Fibroblast of skin of back (primary cell): ENCODE data around the gene BCAN. TPM values are rescaled to one million over a fixed set of nuclear protein-coding genes. Genes with fewer than 3 reads are reported as not detected.
"Not testable (repeated sequence)": the region's sequence is repeated elsewhere in the genome, so short reads cannot be mapped to it uniquely, and the experiment has no call there.

ENCODE experiments used
- DNase-seq: peaks from one replicate; pipeline ENCODE4 v3.0.0-alpha.2; 2013
- polyA plus RNA-seq, 2 experiments: library from polyadenylated mRNA; unstranded; fragments of 120-200 nt; gene quantifications; one replicate each; pipeline ENCODE4 v1.2.1, GENCODE V29; 2013; ENCODE audit not compliant: insufficient read length in 2 of 2

Gene BCAN, protein sequence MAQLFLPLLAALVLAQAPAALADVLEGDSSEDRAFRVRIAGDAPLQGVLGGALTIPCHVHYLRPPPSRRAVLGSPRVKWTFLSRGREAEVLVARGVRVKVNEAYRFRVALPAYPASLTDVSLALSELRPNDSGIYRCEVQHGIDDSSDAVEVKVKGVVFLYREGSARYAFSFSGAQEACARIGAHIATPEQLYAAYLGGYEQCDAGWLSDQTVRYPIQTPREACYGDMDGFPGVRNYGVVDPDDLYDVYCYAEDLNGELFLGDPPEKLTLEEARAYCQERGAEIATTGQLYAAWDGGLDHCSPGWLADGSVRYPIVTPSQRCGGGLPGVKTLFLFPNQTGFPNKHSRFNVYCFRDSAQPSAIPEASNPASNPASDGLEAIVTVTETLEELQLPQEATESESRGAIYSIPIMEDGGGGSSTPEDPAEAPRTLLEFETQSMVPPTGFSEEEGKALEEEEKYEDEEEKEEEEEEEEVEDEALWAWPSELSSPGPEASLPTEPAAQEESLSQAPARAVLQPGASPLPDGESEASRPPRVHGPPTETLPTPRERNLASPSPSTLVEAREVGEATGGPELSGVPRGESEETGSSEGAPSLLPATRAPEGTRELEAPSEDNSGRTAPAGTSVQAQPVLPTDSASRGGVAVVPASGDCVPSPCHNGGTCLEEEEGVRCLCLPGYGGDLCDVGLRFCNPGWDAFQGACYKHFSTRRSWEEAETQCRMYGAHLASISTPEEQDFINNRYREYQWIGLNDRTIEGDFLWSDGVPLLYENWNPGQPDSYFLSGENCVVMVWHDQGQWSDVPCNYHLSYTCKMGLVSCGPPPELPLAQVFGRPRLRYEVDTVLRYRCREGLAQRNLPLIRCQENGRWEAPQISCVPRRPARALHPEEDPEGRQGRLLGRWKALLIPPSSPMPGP
- polyA plus RNA-seq (2013, experiment 1 of 2; ENCODE audit: insufficient read length) = not detected
- polyA plus RNA-seq (2013, experiment 2 of 2; ENCODE audit: insufficient read length) = not detected

- no peak for DNase-seq
Observed at GRCh38 chr1:156641761-156642264, at the start of gene BCAN. Gene BCAN (plus strand): TSS chr1:156642117. CDS start chr1:156646055, 3,938 bp downstream.

DNA sequence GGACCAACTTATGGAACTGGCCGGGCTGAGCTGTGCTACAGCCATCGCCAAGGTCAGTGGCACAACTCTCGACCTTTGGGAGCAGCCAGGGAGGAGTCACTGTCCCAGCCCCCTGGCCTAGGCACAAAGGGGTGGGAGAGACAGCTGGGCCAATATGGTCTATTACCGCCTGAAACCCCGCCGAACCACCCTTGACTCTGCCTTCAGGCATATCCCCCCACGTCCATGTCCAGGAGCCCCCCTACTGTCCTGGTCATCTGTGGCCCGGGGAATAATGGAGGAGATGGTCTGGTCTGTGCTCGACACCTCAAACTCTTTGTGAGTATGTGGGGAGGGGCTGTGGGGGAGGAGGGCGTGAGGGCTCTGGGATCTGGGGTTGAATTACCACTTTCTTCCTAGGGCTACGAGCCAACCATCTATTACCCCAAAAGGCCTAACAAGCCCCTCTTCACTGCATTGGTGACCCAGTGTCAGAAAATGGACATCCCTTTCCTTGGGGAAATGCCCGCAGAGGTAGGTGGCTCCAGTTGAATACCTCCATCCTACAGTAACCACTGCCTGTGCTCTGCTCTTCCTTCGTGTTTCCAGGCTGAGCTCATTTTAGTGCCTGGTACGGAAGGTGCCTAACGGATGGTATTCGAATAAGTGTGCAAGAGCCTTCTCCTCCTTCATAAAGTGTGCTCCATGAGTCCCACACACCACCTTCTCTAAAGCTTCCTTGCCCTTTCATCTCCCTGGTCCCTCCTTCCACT is 49.6 kb upstream of the BCAN start:
- no peak for DNase-seq

GRCh38 chr1:156592910-156593660 is 48.8 kb upstream of the BCAN start:
- no peak for DNase-seq

DNA sequence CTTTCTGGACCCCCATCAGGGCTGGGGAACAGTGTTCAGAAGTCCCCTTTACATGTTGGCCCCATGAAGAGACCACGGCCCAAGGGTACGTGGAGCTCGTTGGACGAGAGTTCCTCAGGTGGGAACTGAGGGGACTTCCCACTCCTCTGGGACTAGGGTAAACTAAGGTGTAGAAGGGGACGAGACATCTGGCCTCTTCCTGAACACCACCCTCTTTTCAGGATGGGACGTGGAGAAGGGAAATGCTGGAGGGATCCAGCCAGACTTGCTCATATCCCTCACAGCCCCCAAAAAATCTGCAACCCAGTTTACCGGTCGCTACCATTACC is 48.3 kb upstream of the BCAN start:
- no peak for DNase-seq

DNA sequence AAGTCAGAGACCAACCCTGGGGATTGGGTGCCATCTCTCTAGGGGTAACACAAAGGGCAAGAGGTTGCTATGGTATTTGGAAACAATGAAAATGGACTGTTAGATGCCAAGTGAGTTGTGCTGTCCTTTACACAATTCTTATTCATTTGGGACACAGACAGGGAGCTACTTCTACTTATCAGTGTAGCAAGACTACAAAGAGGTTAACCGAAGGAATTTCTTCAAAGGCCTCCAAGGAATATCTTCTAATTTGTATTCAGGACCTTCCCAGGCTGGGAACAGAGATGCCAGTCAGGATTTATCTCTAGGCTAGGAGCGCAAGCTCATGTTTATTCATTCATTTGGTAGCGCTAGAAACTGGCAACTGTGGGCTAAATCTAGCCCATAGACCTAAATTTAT is 47.7 kb upstream of the BCAN start:
- DNase-seq = no peak

- no peak for DNase-seq
Observed at GRCh38 chr1:156595016-156595415, 46.9 kb upstream of the BCAN start.

GRCh38 chr1:156596426-156596825 is 45.5 kb upstream of the BCAN start:
- no peak for DNase-seq

DNA sequence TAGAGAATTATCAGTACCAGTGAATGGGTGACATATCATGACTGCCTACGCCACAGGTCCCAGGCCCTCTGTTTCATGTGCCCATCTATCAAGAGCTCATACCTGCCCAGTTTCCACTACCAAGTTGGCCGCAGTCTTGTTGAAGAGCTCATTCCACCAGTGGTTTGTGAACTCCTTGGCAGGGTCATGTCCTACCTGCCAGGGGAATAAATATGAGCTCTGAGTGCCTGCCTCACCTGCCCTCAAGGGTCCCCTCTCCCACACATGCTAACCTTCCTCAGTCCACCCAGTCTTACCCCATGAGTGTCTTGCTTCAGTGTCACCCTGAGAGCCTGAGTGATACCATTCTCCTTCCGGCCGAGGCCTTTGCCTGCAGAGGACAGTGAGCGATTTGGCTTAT is 43.8 kb upstream of the BCAN start:
- no peak for DNase-seq

GRCh38 chr1:156598731-156599432 is 43.0 kb upstream of the BCAN start:
- no peak for DNase-seq

DNA sequence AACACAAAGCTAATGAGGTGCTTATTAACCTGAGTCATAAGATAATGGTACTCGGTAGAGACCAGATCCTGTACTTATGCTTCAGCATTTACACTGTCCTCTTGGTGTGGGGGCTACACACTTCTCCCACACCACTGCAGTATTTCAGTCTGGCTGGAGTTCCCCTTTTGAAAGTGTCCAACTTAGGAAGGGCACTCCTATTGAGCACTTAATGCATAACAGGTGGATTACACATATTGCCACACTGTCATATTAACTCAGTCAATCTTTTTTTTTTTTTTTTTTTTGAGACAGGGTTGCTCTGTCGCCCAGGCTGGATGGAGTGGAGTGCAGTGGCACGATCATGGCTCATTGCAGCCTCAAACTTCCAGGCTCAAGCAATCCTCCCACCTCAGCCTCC is 42.1 kb upstream of the BCAN start:
- DNase-seq = no peak

GRCh38 chr1:156600733-156601121 is 41.2 kb upstream of the BCAN start:
- DNase-seq = no peak

GRCh38 chr1:156601122-156601830 is 40.6 kb upstream of the BCAN start, which contains the start of gene GPATCH4:
Gene GPATCH4 (minus strand): TSS chr1:156601479.
- DNase-seq = peak; percentile 90

- no peak for DNase-seq
Observed at GRCh38 chr1:156601892-156602291, 40.0 kb upstream of the BCAN start.

DNA sequence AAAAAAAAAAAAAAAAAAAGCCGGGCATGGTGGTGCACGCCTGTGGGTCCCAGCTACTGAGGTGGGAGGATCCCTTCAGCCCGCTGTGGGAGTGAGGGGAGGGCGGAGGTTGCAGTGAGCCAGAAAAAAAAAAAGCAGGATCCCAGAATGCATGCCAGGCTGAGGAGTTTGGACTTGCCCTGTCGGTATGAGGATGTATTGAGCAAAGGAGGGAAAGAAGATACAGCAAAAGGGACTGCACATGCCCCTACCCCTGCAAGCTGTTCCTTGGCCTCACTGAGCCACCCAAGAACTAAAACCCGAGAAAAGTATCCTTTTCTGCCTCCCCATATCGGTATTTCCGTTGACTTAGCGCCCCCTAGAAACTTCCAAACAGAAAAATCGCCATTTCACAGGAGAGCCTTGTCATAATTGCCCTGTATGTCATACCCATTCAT is 39.3 kb upstream of the BCAN start:
- DNase-seq = peak; percentile 30

DNA sequence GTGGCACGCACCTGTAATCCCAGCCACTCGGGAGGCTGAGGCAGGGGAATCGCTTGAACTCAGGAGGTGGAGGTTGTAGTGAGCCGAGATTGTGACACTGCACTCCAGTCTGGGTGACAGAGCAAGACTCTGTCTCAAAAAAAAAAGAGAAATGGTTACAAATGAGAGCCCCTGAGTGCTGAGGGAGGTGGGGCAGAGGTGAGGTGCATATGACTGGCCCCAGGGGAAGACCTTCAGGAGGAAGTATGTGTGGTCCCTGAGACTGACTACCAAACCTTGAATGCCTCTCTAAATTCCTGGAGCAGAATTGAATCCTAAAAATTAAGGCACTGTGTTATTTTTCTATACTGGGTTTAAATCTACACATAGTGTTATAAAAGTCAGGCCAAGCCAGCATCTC is 34.6 kb upstream of the BCAN start:
- not testable (repeated sequence) for DNase-seq

GRCh38 chr1:156608036-156608674 is 33.8 kb upstream of the BCAN start:
- peak; percentile 75 for DNase-seq

DNA sequence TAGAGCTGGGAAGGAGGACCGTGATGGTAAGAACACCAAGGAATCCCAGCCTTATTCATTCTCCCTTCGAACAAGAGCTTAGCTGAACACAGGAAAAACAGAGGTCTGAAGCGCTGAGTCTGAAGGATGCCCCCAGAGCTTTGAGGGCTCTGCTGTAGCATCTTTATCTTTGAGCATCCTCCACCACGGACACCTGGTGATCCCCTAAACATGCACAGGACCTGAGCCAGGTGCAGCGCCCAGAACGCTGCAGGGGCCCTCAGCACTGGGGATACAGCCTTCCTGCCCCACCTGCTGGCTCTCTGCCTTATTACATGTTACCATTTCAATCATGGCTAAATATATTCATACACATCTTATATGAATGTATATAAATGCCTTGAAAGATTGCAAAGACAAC is 32.9 kb upstream of the BCAN start:
- DNase-seq = peak; percentile 26

DNA sequence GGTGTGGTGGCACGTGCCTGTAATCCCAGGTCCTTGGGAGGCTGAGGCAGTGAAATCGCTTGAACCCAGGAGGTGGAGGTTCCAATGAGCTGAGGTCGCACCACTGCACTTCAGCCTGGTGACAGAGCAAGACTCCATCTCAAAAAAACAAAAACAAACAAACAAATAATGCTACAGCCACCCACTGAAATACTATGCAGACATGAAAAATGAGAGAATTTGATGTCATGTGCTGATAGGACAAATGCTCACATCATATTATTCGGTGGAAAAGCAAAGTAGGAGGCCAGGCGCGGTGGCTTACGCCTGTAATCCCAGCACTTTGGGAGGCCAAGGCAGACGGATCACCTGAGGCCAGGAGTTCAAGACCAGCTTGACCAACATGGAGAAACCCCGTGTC is 31.8 kb upstream of the BCAN start:
- not testable (repeated sequence) for DNase-seq

DNA sequence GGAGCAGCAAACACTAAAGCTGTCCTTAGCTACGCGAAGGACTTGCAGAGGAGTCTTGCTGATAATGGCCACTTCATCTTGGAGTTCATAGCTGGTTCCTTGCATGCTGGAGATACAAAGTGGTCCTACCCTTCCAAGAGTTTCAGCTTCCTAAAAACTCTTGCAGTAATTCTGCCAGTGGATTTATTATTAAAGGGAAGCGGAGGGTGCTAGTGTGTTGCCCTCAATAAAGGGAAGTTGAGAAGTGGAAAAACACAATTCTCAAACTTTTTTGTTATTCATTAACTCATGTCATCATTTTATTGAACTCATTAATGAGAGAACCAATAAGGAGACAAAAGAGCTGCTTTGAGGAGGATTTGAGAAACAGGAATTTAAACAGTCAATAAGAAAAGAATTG is 29.3 kb upstream of the BCAN start:
- no peak for DNase-seq

- no peak for DNase-seq
Observed at GRCh38 chr1:156615946-156616345, 26.0 kb upstream of the BCAN start.
